Neutrophil (primary cell): ENCODE data around the gene TNRC18.

Experiments
- H3K27ac ChIP-seq: fragments of 200-600 bp; sonication (generic); 2 replicates; pipeline ENCODE4 v1.5.1; 2016; ENCODE audit warnings: mild to moderate bottlenecking, moderate library complexity
- H3K27me3 ChIP-seq: fragments of 200-600 bp; sonication (generic); 2 replicates; pipeline ENCODE4 v1.6.0; 2016; ENCODE audit warnings: mild to moderate bottlenecking
- H3K36me3 ChIP-seq: fragments of 200-600 bp; sonication (generic); 2 replicates; pipeline ENCODE4 v1.5.1; 2017
- H3K4me1 ChIP-seq, 2 experiments: fragments of 200-600 bp in 1 of 2; sonication (generic) in 1 of 2; 1 replicate in 1 of 2; 2 replicates in 1 of 2; pipeline versions ENCODE4 v1.5.1 to v1.6.1; 2013 to 2016; ENCODE audit warnings: low read depth in 1 of 2, low read length in 1 of 2, mild to moderate bottlenecking in 1 of 2, moderate library complexity in 1 of 2; ENCODE audit not compliant: control insufficient read depth in 1 of 2, insufficient read depth in 1 of 2
- H3K4me3 ChIP-seq, 2 experiments: fragments of 200-600 bp in 1 of 2; sonication (generic) in 1 of 2; 1 replicate in 1 of 2; 2 replicates in 1 of 2; pipeline ENCODE4 v1.5.1; 2013 to 2016; ENCODE audit warnings: low read depth in 1 of 2, low read length in 1 of 2, mild to moderate bottlenecking in 1 of 2, moderate library complexity in 1 of 2
- H3K9me3 ChIP-seq: fragments of 200-600 bp; sonication (generic); 2 replicates; pipeline ENCODE4 v1.5.1; 2016
- CTCF ChIP-seq: fragments of 200-600 bp; sonication (generic); IDR thresholded peaks from 2 replicates; pipeline ENCODE4 v1.5.1; 2016; ENCODE audit warnings: antibody characterized with exemption

The TNRC18 gene

GRCh38 chr7:5395246-5395645 is 28.4 kb downstream of the TNRC18 start:
- peaks cover 48 to 53% of the 10 kb centered on the region in 2 experiments for H3K4me1 ChIP-seq
- peak overlapping the region; percentile 91 for H3K27ac ChIP-seq
- H3K4me3 ChIP-seq, result peak overlapping the region; percentile 35 to 81
- H3K9me3 ChIP-seq, result no peaks in the 10 kb centered on the region
- no peak for TF ChIP-seq CTCF
- peaks cover 45% of the 10 kb centered on the region for H3K36me3 ChIP-seq
- no peaks in the 10 kb centered on the region for H3K27me3 ChIP-seq

- peaks cover 48 to 53% of the 10 kb centered on the region in 2 experiments for H3K4me1 ChIP-seq
- H3K4me3 ChIP-seq, result no peak overlapping the region
- H3K36me3 ChIP-seq, result peaks cover 53% of the 10 kb centered on the region
- H3K9me3 ChIP-seq, result no peaks in the 10 kb centered on the region
- no peaks in the 10 kb centered on the region for H3K27me3 ChIP-seq
- TF ChIP-seq CTCF, result no peak
- peak overlapping the region; percentile 91 for H3K27ac ChIP-seq
Measured at GRCh38 chr7:5394264-5395105, 29.1 kb downstream of the TNRC18 start.

- peaks cover 48% of the 10 kb centered on the region in 2 experiments for H3K4me1 ChIP-seq
- H3K36me3 ChIP-seq, result peaks cover 60% of the 10 kb centered on the region
- H3K27me3 ChIP-seq, result no peaks in the 10 kb centered on the region
- no peak for TF ChIP-seq CTCF
- peak overlapping the region; percentile 91 for H3K27ac ChIP-seq
- H3K9me3 ChIP-seq, result no peaks in the 10 kb centered on the region
- no peak overlapping the region for H3K4me3 ChIP-seq
Measured at GRCh38 chr7:5393748-5394147, 29.9 kb downstream of the TNRC18 start.

GRCh38 chr7:5393328-5393727 is 30.3 kb downstream of the TNRC18 start:
- Histone ChIP-seq H3K27ac (peak overlapping the region; percentile 91), H3K27me3 (no peaks in the 10 kb centered on the region), H3K36me3 (peaks cover 65% of the 10 kb centered on the region), H3K9me3 (no peaks in the 10 kb centered on the region), H3K4me3 (no peak overlapping the region), H3K4me1 (peaks cover 44 to 48% of the 10 kb centered on the region in 2 experiments)
- TF ChIP-seq CTCF, result no peak

GRCh38 chr7:5390918-5391317 is 32.7 kb downstream of the TNRC18 start:
- no peaks in the 10 kb centered on the region for H3K9me3 ChIP-seq
- no peaks in the 10 kb centered on the region for H3K27me3 ChIP-seq
- H3K4me3 ChIP-seq, result no peak overlapping the region
- TF ChIP-seq CTCF, result no peak
- H3K36me3 ChIP-seq, result peaks cover 89% of the 10 kb centered on the region
- peak overlapping the region; percentile 50 for H3K27ac ChIP-seq
- H3K4me1 ChIP-seq, result peaks cover 25 to 28% of the 10 kb centered on the region in 2 experiments
